Keratinocyte (primary cell): Measurements from ENCODE around the gene PITPNC1.

Experiments
- CTCF ChIP-seq, 3 experiments: IDR thresholded peaks in 1 of 3; conservative IDR thresholded peaks in 1 of 3; optimal IDR thresholded peaks in 1 of 3; 2 replicates in 2 of 3; 3 replicates in 1 of 3; pipeline versions ENCODE3 to v1.5.1; 2011; ENCODE audit warnings: low read length in 3 of 3, mild to moderate bottlenecking in 3 of 3, moderate library complexity in 2 of 3, control low read depth in 1 of 3, inconsistent platforms in 1 of 3; ENCODE audit not compliant: insufficient read depth in 2 of 3; ENCODE audit errors: extremely low read depth in 1 of 3
- EZH2 ChIP-seq: IDR thresholded peaks from one replicate; pipeline ENCODE4 v1.6.1; 2012; ENCODE audit warnings: inconsistent platforms, mild to moderate bottlenecking, low read length, moderate library complexity

GRCh38 chr17:67399676-67400075 lies 22.6 kb downstream of the PITPNC1 start:
- TF ChIP-seq EZH2: no peak
- no peak for TF ChIP-seq CTCF (optimal IDR thresholded peaks at IDR 0.05 in 1 of 3, IDR thresholded peaks at IDR 0.05 in 1 of 3, conservative IDR thresholded peaks at IDR 0.05 in 1 of 3; ENCODE audit: extremely low read depth in 1 of 3, insufficient read depth in 2 of 3, low read length in 3 of 3)
